Nephron (organoid): Measurements from ENCODE around the gene PGM2.

ENCODE experiments used
- H3K27ac Mint-ChIP-seq, 3 experiments: 2 replicates each; pipeline ENCODE4 v1.8.0; 2020; ENCODE audit warnings: mixed read lengths in 3 of 3, mild to moderate bottlenecking in 2 of 3, moderate library complexity in 1 of 3
- H3K27me3 Mint-ChIP-seq: 2 replicates; pipeline ENCODE4 v1.8.0; 2021; ENCODE audit warnings: low read depth, mild to moderate bottlenecking, moderate library complexity, mixed read lengths
- H3K36me3 Mint-ChIP-seq: 2 replicates; pipeline ENCODE4 v1.8.0; 2020; ENCODE audit warnings: low read depth, mixed read lengths
- H3K4me1 Mint-ChIP-seq: 2 replicates; pipeline ENCODE4 v1.8.0; 2020; ENCODE audit warnings: mixed read lengths
- H3K4me3 Mint-ChIP-seq, 3 experiments: 2 replicates each; pipeline ENCODE4 v1.8.0; 2020; ENCODE audit warnings: mild to moderate bottlenecking in 3 of 3, mixed read lengths in 3 of 3, moderate library complexity in 2 of 3
- H3K9me3 Mint-ChIP-seq: 2 replicates; pipeline ENCODE4 v1.8.0; 2020; ENCODE audit warnings: mixed read lengths
- CTCF ChIP-seq, 3 experiments: fragments of 200-600 bp; sonication (generic); IDR thresholded peaks; one replicate each; pipeline ENCODE4 v1.5.0; 2021; ENCODE audit warnings: antibody characterized with exemption in 3 of 3; ENCODE audit not compliant: unreplicated experiment in 3 of 3

Gene PGM2

GRCh38 chr4:37905533-37906169 lies 79.2 kb downstream of the PGM2 start:
- H3K4me1 Mint-ChIP-seq: peaks cover 47% of the 10 kb centered on the region
- TF ChIP-seq CTCF (IDR thresholded peaks at IDR 0.05; ENCODE audit: unreplicated experiment in 3 of 3): no peak
- H3K9me3 Mint-ChIP-seq: no peaks in the 10 kb centered on the region
- no peaks in the 10 kb centered on the region for H3K36me3 Mint-ChIP-seq
- peak overlapping the region in 2 of 3 experiments; percentile 0 to 64 for H3K27ac Mint-ChIP-seq
- H3K27me3 Mint-ChIP-seq: no peaks in the 10 kb centered on the region
- H3K4me3 Mint-ChIP-seq: no peak overlapping the region

DNA sequence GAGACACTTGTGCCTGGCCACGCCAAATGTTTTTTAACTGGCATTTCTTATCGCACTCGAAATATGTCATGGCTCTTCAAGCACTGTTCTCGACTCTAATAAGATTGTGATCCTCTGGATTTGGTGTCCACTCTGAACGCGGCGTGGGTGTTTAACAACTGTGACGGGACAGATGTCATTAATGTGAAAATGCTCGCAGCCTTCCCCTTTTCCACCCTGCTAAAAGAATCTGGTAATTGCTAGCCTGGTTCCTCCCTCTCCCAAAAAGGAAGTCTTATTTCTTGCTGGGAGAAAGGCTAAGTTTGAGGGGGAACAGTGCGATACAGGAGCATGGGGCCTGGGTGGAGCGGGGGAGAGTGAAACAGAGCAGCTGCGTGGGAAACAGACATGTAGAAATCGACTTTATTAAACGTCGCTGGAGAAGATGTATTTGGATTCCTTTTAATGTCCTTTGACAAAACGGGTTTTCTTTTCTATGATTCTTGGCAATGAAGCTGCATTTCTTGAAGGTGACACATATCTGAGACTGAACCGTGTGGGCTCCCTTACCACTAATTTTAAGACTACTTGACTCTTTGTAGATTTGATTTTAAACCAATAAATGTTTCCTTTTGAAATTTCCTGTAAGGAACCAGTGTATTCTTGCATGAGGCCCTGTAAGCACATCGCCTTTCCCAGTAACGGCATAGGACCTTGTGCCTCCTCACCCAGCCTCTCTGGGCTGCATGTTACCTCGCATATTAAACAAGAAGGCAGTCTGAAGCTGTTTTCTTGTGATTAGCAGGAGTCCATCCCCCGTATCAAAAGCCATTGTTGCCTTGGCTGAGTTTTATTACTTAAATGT lies 82.2 kb downstream of the PGM2 start:
- TF ChIP-seq CTCF (IDR thresholded peaks at IDR 0.05; ENCODE audit: unreplicated experiment in 3 of 3): no peak
- H3K27me3 Mint-ChIP-seq: no peaks in the 10 kb centered on the region
- H3K36me3 Mint-ChIP-seq: no peaks in the 10 kb centered on the region
- H3K9me3 Mint-ChIP-seq: no peaks in the 10 kb centered on the region
- H3K4me1 Mint-ChIP-seq: peaks cover 45% of the 10 kb centered on the region
- peak overlapping the region in 2 of 3 experiments; percentile 32 to 60 for H3K4me3 Mint-ChIP-seq
- H3K27ac Mint-ChIP-seq: peak overlapping the region; percentile 85 to 98 (median 91)

- no peaks in the 10 kb centered on the region for H3K36me3 Mint-ChIP-seq
- no peaks in the 10 kb centered on the region for H3K9me3 Mint-ChIP-seq
- H3K27ac Mint-ChIP-seq: peak overlapping the region; percentile 85 to 98 (median 91)
- no peaks in the 10 kb centered on the region for H3K27me3 Mint-ChIP-seq
- TF ChIP-seq CTCF (IDR thresholded peaks at IDR 0.05; ENCODE audit: unreplicated experiment in 3 of 3): no peak
- peaks cover 39% of the 10 kb centered on the region for H3K4me1 Mint-ChIP-seq
- H3K4me3 Mint-ChIP-seq: peak overlapping the region in 2 of 3 experiments; percentile 15 to 60
Measured at GRCh38 chr4:37909332-37910090, 83.0 kb downstream of the PGM2 start.

- Mint-ChIP-seq H3K4me3 (no peak overlapping the region), H3K36me3 (no peaks in the 10 kb centered on the region), H3K27ac (no peak overlapping the region)
Measured at GRCh38 chr4:37910091-37910486, 83.6 kb downstream of the PGM2 start.

More at GRCh38 chr4:37910091-37910486, 83.6 kb downstream of the PGM2 start:
- no peaks in the 10 kb centered on the region for H3K9me3 Mint-ChIP-seq
- TF ChIP-seq CTCF (IDR thresholded peaks at IDR 0.05; ENCODE audit: unreplicated experiment in 3 of 3): no peak
- H3K4me1 Mint-ChIP-seq: peaks cover 33% of the 10 kb centered on the region
- no peaks in the 10 kb centered on the region for H3K27me3 Mint-ChIP-seq
